Lower leg skin (tissue), 4 donors: Measurements from ENCODE around the gene OPA3. TPM values are rescaled to one million over a fixed set of nuclear protein-coding genes. Genes with fewer than 3 reads are reported as not detected.

ENCODE experiments used
- DNase-seq, 2 donors: peaks; one replicate each; pipeline ENCODE4 v3.0.0-alpha.2; 2019; ENCODE audit warnings: low spot score in 2 of 2
- H3K4me3 ChIP-seq: fragments of 200-600 bp; sonication (generic); 2 replicates; pipeline ENCODE4 v1.5.1; 2017; ENCODE audit warnings: mild to moderate bottlenecking, low read depth; ENCODE audit not compliant: poor library complexity, severe bottlenecking
- POLR2A ChIP-seq, 2 donors: fragments of 450-650 bp; IDR thresholded peaks; one replicate each; pipeline ENCODE4 v1.6.1; 2016 to 2017; ENCODE audit warnings: antibody characterized with exemption in 2 of 2, mild to moderate bottlenecking in 1 of 2, moderate library complexity in 1 of 2
- WGBS, 2 donors: methylation state at CpG; one replicate each; pipeline ENCODE4 v1.1.5; 2018; 5-methylcytosine and 5-hydroxymethylcytosine counted together
- intact Hi-C: fragments of 100-400 bp; cut with DNase I; formaldehyde crosslinking; loops from one replicate; pipeline ENCODE4 v1.15.0; 2023; ENCODE audit warnings: low total_unique reads
- total RNA-seq, 4 donors: library from RNA; depleted of rRNA; stranded (reverse); fragments of >200 nt; gene quantifications; one replicate each; pipeline ENCODE4 v1.1.0, GENCODE V29; 2016
- TF ChIP-seq, protein P1 (sequence below), 3 donors: fragments of 450-650 bp; IDR thresholded peaks; one replicate each; pipeline ENCODE4 v1.5.1; 2016; ENCODE audit warnings: antibody characterized with exemption in 3 of 3, mild to moderate bottlenecking in 3 of 3, moderate library complexity in 2 of 3

The OPA3 gene
- total RNA-seq, 4 donors from 2014 or later, result 4.4 to 15.7 (median 12.7) TPM

DNA sequence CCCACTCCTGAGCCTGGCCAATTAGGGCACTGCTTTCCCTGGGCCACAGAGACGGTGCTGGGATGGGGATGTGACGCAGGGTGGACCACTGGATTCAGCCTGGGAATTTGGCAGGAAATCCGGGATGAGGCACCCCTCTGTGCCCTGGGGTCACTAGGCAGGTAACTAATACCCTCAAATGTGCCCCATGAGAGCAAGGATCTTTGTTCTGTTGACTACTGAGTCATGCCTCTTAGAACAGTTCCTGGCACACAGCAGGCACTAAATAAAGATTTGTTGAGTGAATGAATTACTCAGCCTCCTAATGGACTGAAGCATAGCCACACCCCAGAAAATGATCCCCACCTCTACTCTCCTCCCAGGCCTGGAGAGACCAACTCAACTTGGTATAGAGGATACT lies 15.9 kb downstream of the OPA3 start:
- DNase-seq, result no peak
- WGBS, 2 donors, result 54 to 55% methylated on average over 3 of the region's 3 CpGs

DNA sequence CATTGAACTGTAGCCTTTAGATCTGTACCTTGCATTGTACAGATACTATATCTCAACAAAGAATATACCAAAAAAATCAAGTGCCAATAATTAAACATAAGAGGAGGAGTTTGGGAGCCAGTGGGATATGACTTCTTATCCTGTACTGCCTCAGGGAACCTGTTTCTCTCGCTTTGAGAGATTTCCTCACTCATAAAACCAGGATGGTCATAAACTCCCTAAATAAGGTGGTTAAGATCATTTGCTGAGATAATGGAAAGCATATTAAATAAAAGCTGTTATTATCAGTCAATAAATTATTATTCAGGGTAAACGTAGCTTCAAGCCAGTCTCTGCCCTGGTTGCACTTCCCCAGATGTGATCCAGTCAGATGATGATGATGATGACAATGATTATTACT lies 17.0 kb downstream of the OPA3 start:
- intact Hi-C loops, result no loop called here
- no peak for DNase-seq
- WGBS, 2 donors, result 48 to 49% methylated on average over 2 of the region's 2 CpGs
- H3K4me3 ChIP-seq, result no peak overlapping the region
- TF ChIP-seq POLR2A (IDR thresholded peaks at IDR 0.05), result no peak
- TF ChIP-seq, protein P1, sequence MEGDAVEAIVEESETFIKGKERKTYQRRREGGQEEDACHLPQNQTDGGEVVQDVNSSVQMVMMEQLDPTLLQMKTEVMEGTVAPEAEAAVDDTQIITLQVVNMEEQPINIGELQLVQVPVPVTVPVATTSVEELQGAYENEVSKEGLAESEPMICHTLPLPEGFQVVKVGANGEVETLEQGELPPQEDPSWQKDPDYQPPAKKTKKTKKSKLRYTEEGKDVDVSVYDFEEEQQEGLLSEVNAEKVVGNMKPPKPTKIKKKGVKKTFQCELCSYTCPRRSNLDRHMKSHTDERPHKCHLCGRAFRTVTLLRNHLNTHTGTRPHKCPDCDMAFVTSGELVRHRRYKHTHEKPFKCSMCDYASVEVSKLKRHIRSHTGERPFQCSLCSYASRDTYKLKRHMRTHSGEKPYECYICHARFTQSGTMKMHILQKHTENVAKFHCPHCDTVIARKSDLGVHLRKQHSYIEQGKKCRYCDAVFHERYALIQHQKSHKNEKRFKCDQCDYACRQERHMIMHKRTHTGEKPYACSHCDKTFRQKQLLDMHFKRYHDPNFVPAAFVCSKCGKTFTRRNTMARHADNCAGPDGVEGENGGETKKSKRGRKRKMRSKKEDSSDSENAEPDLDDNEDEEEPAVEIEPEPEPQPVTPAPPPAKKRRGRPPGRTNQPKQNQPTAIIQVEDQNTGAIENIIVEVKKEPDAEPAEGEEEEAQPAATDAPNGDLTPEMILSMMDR (IDR thresholded peaks at IDR 0.05), result no peak

More for the DNA sequence above, 15.9 kb downstream of the OPA3 start:
- intact Hi-C loops, result no loop called here
- TF ChIP-seq POLR2A (IDR thresholded peaks at IDR 0.05), result no peak
- H3K4me3 ChIP-seq, result no peak overlapping the region

DNA sequence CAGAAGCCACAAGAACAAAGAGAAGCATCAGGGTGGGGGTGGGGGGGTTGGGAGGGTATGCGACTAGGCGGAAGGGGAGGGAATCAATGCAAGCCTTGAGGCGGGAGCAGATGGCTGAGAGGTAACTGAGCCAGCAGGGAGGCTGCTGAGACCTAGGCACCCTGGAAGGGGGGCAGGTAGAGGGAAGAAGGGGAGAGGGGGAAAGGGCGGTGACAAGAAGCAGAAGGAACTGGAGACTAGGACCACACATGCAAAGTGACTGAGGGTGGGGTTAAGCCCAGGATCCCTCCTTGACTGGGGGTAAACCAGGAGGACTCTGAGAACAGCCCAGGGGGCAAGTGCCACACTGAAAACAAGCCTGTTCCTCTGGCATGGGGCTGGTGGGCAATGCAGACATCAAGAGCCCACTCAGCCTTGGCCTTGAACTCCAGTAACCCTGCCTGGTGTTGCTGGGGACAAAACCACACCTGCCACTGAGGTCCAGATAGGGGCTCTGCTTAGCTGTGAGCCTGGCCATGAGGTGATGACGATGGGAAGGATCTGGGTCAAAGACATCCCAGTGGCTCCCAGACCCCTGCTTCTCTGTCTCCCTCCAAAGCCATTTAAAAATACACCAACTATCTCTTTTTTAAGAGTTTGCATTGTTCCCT lies 20.3 kb downstream of the OPA3 start:
- no peak for TF ChIP-seq POLR2A (IDR thresholded peaks at IDR 0.05)
- TF ChIP-seq, protein P1 (IDR thresholded peaks at IDR 0.05), result no peak
- WGBS, 2 donors, result 73 to 75% methylated on average over 5 of the region's 5 CpGs
- H3K4me3 ChIP-seq, result no peak overlapping the region
- no peak for DNase-seq
- intact Hi-C loops, result no loop called here

DNA sequence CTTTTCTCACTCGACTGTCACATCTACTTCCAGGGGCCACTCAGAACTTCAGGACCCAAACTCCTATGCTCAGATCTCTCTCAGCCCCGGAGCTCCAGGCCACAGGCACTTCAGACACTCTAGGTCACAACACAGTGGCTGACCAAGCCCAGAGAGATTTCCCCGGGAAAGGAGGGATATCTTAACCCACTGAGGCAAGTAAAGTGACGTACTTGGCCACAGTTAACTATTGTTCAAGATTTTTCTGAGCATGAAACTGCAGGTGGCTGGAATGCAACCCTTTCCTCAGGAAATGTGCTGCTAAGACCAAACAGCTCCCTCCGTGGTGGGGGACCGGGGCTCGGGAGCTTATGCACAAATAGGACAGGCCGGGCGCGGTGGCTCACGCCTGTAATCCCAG lies 23.9 kb downstream of the OPA3 start:
- H3K4me3 ChIP-seq, result no peak overlapping the region
- WGBS, 2 donors, result 80 to 87% methylated on average over 11 of the region's 11 CpGs
- no peak for DNase-seq
- intact Hi-C loops, result no loop called here
- TF ChIP-seq, protein P1 (IDR thresholded peaks at IDR 0.05), result no peak
- TF ChIP-seq POLR2A (IDR thresholded peaks at IDR 0.05), result no peak

DNA sequence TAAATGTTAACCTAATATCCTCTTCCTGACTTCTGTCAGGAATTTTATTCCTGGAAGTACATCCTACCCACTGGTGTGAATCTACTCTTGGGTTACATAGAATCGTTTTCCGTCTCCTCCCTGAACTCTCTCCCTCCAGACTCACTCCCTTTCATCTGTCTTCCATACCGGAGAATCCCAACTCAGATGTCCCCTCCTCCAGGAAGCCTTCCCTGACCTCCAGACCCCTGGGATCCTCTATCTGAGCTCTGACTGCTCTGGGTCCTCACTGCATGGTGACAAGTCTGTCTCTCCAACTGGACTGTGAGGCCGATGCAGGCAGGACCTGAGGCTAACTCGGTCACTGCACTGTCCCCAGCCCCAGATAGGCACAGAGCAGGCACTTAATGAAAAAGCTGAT lies 24.6 kb downstream of the OPA3 start:
- 81 to 90% methylated on average over 5 of the region's 5 CpGs for WGBS, 2 donors
- TF ChIP-seq POLR2A (IDR thresholded peaks at IDR 0.05), result no peak
- TF ChIP-seq, protein P1 (IDR thresholded peaks at IDR 0.05), result no peak
- intact Hi-C loops, result no loop called here

DNA sequence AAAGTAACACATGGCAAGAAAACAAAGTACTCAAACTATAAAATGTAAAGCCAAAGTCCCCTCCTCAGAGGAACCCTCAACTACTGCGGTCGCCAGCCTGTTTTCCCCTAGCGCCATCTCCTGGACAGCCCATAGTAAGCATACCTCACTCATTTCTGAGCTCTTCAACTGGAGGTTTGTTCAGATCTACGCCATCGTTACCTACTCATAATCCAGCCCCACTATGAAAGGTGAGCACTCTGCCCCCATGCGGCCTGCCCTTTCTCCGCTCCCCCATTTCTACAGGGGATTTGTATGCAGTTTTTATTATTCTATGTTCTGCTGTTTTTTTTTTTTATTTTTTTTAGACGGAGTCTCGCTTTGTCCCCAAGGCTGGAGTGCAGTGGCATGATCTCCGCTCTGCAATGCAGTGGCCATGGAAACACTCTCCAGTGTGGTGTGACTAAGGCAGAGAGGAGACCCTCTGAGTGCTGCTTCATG lies 26.2 kb downstream of the OPA3 start:
- DNase-seq, result peak in 1 of 2 donors; percentile 44
- H3K4me3 ChIP-seq, result no peak overlapping the region
- intact Hi-C loops, result no loop called here
- TF ChIP-seq POLR2A (IDR thresholded peaks at IDR 0.05), result no peak
- TF ChIP-seq, protein P1 (IDR thresholded peaks at IDR 0.05), result peak in 1 of 3 donors; percentile 20
- WGBS, 2 donors, result 43 to 47% methylated on average over 10 of the region's 10 CpGs

More for the DNA sequence above, 24.6 kb downstream of the OPA3 start:
- no peak overlapping the region for H3K4me3 ChIP-seq
- no peak for DNase-seq
